Calu3 (cell line): Measurements from ENCODE around the gene SEMA4G. TPM values are rescaled to one million over a fixed set of nuclear protein-coding genes. Genes with fewer than 3 reads are reported as not detected.

Experiments
- BruUV-seq: library from RNA; stranded (reverse); fragments of 400-500 nt; replicated peaks from 2 replicates; lab custom pipeline; 2021; lab: Mats Ljungman, UMichigan
- CTCF ChIA-PET: fragments of 300-600 bp; sonication (Branson Sonifier 250); formaldehyde crosslinking; loops from one replicate; lab custom pipeline; 2022; ENCODE audit warnings: antibody characterized with exemption; lab: Charles Lee
- DNase-seq: peaks from one replicate; pipeline ENCODE4 v3.0.0; 2022
- H3K27ac Mint-ChIP-seq: one replicate; pipeline ENCODE4 v1.8.0; 2022; ENCODE audit warnings: mixed read lengths; ENCODE audit not compliant: unreplicated experiment
- H3K27me3 Mint-ChIP-seq: one replicate; pipeline ENCODE4 v1.8.0; 2022; ENCODE audit warnings: mixed read lengths; ENCODE audit not compliant: unreplicated experiment
- H3K36me3 Mint-ChIP-seq: one replicate; pipeline ENCODE4 v1.8.0; 2022; ENCODE audit warnings: mild to moderate bottlenecking, moderate library complexity, mixed read lengths; ENCODE audit not compliant: insufficient read depth, unreplicated experiment
- H3K4me1 Mint-ChIP-seq: one replicate; pipeline ENCODE4 v1.8.0; 2022; ENCODE audit warnings: mild to moderate bottlenecking, low read depth, mixed read lengths; ENCODE audit not compliant: unreplicated experiment
- H3K4me3 Mint-ChIP-seq: one replicate; pipeline ENCODE4 v1.8.0; 2022; ENCODE audit warnings: mild to moderate bottlenecking, low read depth, moderate library complexity, mixed read lengths; ENCODE audit not compliant: unreplicated experiment
- H3K9me3 Mint-ChIP-seq: one replicate; pipeline ENCODE4 v1.8.0; 2022; ENCODE audit warnings: low read depth, mixed read lengths; ENCODE audit not compliant: unreplicated experiment
- intact Hi-C: fragments of 100-400 bp; cut with micrococcal nuclease; formaldehyde crosslinking; loops from one replicate; pipeline ENCODE4 v1.10.0; 2022; ENCODE audit not compliant: unreplicated experiment
- total RNA-seq: library from RNA; stranded (reverse); gene quantifications from 2 replicates; pipeline ENCODE4 v1.2.3, GENCODE V29; 2022
- TF ChIP-seq, protein P1 (sequence below): fragments of 200-600 bp; IDR thresholded peaks from one replicate; pipeline ENCODE4 v1.8.0; 2022; ENCODE audit warnings: antibody characterized with exemption; ENCODE audit not compliant: unreplicated experiment

Gene SEMA4G
- total RNA-seq, 1 experiment from 2014 or later: 15.9 TPM

DNA sequence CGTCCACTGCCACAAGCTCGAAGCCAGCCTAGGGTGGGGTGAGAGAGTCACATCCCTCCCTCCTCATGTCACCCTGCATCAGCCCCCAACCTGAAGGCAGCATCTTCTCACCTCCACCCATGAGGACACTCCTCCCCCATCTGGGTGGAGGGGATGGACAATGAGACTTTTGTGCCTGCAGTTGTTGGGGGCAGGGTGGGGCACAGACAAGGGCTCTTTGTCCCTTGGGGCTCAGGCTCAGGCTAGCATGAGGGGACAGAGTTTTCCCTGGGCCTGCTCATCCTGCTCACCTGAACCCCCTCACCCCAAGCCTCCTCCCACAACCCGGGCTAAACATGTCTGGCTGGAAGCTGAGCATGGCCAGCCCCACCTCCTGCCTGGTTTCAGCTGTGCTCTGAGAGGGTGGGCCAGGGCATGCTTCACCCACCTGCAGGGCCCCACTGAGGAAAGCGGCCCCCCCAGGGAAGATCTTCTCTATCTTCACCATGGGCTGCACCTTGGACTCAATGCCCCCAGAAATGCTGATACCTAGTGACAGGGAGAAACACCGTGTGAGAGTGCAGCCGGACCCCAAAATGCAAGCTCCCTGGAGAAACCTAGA is 39.6 kb downstream of the SEMA4G start:
- CTCF ChIA-PET: no interaction called here
- peak; percentile 50 for DNase-seq
- no peak overlapping the region for H3K4me3 Mint-ChIP-seq
- H3K27me3 Mint-ChIP-seq: no peaks in the 10 kb centered on the region
- no TSS peak for BruUV-seq
- TF ChIP-seq, protein P1, sequence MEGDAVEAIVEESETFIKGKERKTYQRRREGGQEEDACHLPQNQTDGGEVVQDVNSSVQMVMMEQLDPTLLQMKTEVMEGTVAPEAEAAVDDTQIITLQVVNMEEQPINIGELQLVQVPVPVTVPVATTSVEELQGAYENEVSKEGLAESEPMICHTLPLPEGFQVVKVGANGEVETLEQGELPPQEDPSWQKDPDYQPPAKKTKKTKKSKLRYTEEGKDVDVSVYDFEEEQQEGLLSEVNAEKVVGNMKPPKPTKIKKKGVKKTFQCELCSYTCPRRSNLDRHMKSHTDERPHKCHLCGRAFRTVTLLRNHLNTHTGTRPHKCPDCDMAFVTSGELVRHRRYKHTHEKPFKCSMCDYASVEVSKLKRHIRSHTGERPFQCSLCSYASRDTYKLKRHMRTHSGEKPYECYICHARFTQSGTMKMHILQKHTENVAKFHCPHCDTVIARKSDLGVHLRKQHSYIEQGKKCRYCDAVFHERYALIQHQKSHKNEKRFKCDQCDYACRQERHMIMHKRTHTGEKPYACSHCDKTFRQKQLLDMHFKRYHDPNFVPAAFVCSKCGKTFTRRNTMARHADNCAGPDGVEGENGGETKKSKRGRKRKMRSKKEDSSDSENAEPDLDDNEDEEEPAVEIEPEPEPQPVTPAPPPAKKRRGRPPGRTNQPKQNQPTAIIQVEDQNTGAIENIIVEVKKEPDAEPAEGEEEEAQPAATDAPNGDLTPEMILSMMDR: no peak
- H3K36me3 Mint-ChIP-seq: no peaks in the 10 kb centered on the region
- intact Hi-C loops: no loop called here
- H3K27ac Mint-ChIP-seq: no peak overlapping the region
- peaks cover 10% of the 10 kb centered on the region for H3K4me1 Mint-ChIP-seq
- H3K9me3 Mint-ChIP-seq: no peaks in the 10 kb centered on the region

DNA sequence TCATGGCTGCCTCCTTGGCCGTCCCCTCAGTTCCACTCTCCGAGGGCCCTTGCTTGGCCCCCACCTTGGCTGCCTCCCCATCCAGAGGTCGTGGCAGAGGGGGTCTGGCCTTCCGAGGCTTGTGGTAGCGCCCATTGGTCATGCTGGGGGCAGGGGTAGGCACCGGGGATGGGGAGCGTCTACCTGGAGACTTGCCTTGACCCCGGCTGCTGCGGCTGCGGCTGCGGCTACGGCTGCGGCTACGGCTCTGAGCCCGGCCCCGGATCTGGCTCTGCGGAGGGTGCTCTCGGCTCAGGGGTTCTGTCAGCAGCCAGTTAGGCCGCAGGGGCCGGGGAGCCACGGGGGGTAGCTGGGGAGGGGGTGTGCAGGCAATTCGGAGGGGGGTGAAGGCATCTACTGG is 41.0 kb downstream of the SEMA4G start:
- H3K27ac Mint-ChIP-seq: no peak overlapping the region
- TF ChIP-seq, protein P1: no peak
- H3K27me3 Mint-ChIP-seq: peaks cover 10% of the 10 kb centered on the region
- H3K4me3 Mint-ChIP-seq: no peak overlapping the region
- H3K36me3 Mint-ChIP-seq: no peaks in the 10 kb centered on the region
- no TSS peak for BruUV-seq
- CTCF ChIA-PET: no interaction called here
- DNase-seq: no peak
- H3K9me3 Mint-ChIP-seq: no peaks in the 10 kb centered on the region
- H3K4me1 Mint-ChIP-seq: peaks cover 10% of the 10 kb centered on the region
- intact Hi-C loops: loop anchor here (5.0 kb wide), 1 partner anchor 43 kb away; the partner anchor contains the start of gene SEMA4G

DNA sequence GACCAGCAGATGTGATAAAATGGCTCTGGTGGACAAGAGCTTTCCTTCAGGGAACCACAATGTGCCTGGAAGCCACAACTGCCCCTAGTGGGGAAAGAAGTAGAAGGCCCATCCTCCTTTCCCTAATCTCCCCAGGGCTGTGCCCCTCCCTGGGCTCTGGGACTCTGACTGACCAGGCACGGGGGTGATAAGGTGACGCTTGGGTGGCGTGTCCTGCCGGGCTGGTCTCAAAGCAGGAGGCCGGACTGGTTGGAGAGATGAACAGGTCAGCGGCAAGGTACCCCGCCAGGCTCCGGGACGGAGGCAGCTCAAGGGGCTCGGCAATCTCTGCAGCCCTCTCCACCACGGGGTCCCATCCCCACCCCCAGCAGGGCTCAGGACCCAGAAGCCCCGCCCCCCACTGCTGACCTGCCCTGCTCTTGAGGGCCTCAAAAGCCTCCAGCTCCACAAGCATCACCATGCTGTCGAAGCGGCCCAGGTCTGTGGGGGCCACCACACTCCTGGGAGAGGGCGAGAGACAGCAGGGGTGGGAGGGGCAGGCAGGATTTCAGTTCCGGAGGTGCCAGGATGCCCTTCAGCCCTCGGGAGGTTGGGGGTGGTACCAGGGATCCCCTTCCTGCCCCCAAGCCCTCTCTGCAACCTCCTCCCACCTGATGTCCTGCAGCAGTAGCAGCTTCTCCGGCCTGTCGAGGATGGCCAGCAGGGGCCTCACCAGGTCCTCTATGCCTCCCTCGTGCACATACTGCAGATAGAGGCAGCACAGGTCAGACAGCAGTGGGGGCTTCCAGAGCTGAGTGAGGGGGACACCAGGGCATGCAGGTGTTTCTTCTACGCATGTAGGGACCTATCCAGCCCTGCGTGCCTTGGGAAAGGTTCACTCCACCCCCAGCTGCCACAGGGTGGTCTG is 42.5 kb downstream of the SEMA4G start:
- CTCF ChIA-PET: interaction anchor here (0.8 to 1.6 kb wide), 6 partner anchors 12 to 558 kb away, joined by 3 to 10 read pairs (median 4); partner anchors contain the start of genes LZTS2, PDZD7 and SFXN3
- intact Hi-C loops: loop anchor here (2.0 to 5.0 kb wide), 2 partner anchors 15 to 44 kb away; partner anchors contain the start of gene SEMA4G
- H3K4me3 Mint-ChIP-seq: no peak overlapping the region
- DNase-seq: peak; percentile 38
- TF ChIP-seq, protein P1: peak; percentile 49
- BruUV-seq: no TSS peak
- no peak overlapping the region for H3K27ac Mint-ChIP-seq
- peaks cover 10% of the 10 kb centered on the region for H3K4me1 Mint-ChIP-seq
- no peaks in the 10 kb centered on the region for H3K36me3 Mint-ChIP-seq
- no peaks in the 10 kb centered on the region for H3K9me3 Mint-ChIP-seq
- H3K27me3 Mint-ChIP-seq: peaks cover 24% of the 10 kb centered on the region

DNA sequence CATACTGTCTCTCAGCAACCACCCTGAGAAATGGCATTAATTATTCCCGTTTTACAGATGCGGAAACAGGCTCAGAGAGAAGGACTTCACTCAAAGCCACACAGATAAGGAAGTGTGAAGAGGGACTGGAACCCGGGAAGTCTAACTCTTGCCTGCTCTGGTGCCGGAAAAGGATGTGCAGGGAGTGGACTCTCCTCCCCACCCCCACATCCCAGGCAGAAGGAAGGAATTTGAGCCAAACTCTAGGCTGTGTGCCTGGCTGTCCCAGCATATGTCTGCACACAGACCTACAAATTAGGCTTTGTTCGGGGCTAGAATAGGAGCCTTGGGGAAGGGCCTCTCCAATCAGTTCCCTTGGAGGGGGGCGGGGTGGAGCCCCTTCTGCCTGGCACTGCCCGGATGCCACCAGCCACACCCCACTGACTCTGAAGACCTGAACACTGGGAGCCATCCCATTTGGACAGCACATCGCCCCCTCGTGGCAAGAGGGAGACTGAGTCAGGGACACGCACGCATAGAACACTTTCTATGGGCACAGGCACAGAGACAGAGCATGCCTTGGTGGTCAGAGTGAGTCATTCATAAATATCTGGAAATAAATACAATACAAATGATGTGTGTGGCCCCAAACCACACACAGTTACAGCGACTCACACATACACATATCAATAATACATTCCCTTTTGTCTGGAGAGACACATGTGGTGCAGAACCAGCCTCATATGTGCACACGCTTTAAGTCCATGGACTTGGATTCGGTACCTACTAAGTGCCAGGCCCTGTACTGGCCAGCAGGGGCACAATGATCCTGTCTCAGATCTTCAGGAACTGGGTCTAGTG is 43.4 kb downstream of the SEMA4G start:
- H3K4me3 Mint-ChIP-seq: no peak overlapping the region
- H3K9me3 Mint-ChIP-seq: no peaks in the 10 kb centered on the region
- intact Hi-C loops: loop anchor here (2.0 to 5.0 kb wide), 2 partner anchors 16 to 45 kb away; partner anchors contain the start of gene SEMA4G
- peak; percentile 84 for DNase-seq
- TF ChIP-seq, protein P1: peak; percentile 61
- CTCF ChIA-PET: interaction anchor here (1.6 kb wide), 1 partner anchor 15 kb away, joined by 8 read pairs; no protein-coding TSS in a partner anchor
- H3K36me3 Mint-ChIP-seq: no peaks in the 10 kb centered on the region
- H3K27ac Mint-ChIP-seq: peak overlapping the region; percentile 66
- BruUV-seq: no TSS peak
- H3K27me3 Mint-ChIP-seq: peaks cover 34% of the 10 kb centered on the region
- peaks cover 10% of the 10 kb centered on the region for H3K4me1 Mint-ChIP-seq
